B cell (primary cell): ENCODE data around the gene SEMA6C.

Source experiments
- EZH2 ChIP-seq: IDR thresholded peaks from 2 replicates; pipeline ENCODE4 v1.6.1; 2012; ENCODE audit warnings: borderline replicate concordance, low read depth, mild to moderate bottlenecking, moderate library complexity, low read length; ENCODE audit not compliant: insufficient read depth, poor library complexity, severe bottlenecking
- TF ChIP-seq, protein P1 (sequence below): fragments of 200-600 bp; IDR thresholded peaks from one replicate; pipeline ENCODE4 v1.8.0; 2022; ENCODE audit warnings: antibody characterized with exemption, mild to moderate bottlenecking

DNA sequence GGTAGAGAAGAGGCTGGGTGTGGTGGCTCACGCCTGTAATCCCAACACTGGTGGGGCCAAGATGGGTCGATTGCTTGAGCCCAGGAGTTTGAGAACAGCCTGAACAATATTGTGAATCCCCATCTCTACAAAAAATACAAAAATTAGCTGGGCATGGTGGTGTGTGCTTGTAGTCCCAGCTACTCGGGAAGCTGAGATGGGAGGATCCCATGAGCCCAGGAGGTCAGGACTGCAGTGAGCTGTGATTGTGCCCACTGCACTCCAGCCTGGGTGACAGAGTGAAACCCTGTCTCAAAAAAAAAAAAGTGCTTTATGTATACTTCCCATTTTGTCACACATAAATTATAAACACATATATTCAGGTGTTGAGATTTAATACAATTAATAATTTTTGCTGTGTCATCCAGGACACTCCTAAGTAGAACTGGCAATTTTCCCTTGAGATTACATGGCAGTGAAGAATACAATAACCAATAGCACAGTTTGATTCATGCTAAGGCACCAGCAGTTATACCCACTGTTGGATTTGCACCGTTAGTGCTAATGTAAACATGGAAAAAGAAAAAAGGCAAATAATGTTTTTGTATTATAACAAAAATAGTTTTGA, 60.4 kb downstream of the SEMA6C start:
- TF ChIP-seq, protein P1, sequence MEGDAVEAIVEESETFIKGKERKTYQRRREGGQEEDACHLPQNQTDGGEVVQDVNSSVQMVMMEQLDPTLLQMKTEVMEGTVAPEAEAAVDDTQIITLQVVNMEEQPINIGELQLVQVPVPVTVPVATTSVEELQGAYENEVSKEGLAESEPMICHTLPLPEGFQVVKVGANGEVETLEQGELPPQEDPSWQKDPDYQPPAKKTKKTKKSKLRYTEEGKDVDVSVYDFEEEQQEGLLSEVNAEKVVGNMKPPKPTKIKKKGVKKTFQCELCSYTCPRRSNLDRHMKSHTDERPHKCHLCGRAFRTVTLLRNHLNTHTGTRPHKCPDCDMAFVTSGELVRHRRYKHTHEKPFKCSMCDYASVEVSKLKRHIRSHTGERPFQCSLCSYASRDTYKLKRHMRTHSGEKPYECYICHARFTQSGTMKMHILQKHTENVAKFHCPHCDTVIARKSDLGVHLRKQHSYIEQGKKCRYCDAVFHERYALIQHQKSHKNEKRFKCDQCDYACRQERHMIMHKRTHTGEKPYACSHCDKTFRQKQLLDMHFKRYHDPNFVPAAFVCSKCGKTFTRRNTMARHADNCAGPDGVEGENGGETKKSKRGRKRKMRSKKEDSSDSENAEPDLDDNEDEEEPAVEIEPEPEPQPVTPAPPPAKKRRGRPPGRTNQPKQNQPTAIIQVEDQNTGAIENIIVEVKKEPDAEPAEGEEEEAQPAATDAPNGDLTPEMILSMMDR, result no peak
- no peak for TF ChIP-seq EZH2
